Measurements from ENCODE around the gene ANTXR2. TPM values are rescaled to one million over a fixed set of nuclear protein-coding genes. Genes with fewer than 3 reads are reported as not detected.
"Not testable (repeated sequence)": the region's sequence is repeated elsewhere in the genome, so short reads cannot be mapped to it uniquely, and the experiment has no call there.

ANTXR2 gene
- 12.6 TPM for total RNA-seq

DNA sequence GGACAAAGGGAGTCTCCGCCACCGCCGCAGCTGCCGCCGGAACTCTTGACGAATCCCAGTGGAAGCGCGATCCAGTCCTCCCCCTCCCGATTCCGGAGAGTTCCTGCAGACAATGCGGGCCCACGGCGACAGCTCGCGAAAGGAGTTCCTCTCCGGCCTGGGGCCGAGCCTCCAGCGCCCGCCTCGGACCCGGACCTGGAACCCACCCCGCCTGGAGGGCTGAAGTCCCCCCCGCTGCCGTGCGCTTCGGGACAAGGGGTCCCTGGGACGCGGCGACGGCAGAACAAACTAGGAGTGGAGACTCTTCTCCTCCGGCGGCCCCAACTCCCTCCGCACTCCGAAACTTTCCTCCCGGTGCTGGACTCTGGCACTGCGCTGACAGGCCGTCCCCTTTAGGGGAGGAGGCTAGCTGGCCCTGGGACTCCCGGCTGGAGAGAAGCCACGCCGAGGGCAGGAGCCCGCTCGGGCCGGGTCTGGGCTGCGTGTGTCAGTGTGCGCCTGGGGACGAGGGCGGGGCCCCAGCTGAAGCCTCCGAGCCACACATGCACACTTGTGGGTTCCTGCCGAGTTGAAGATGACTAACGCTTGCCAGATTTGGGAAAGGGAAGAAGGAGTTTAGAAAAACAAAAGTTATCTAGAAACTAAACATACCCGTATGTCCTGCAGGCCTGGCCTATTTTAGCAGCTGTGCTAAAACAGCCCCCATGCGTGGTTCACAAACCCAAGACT, at the start of gene ANTXR2:
TSS of gene ANTXR2 (minus strand) at position 486 of the 729 bp plus-strand sequence. CDS start 669 bp downstream, outside the sequence.
- DNase-seq (ENCODE audit: low spot score in 2 of 2), result peak; percentile 51 to 62
- FAIRE-seq, result no peak

DNA sequence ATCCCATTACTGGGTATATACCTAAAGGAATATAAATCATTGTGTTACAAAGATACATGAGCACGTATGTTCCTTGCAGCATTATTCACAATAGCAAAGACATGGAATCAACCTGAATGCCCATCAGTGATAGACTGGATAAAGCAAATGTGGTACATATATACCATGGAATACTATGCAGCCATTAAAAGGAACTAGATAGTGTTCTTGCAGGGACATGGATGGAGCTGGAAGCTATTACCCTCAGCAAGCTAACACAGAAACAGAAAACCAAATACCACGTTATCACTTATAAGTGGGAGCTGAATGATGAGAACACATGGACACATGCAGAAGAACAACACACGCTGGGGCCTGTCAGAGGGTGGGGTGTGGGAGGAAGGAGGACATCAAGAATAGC, 48.8 kb upstream of the ANTXR2 start:
- not testable (repeated sequence) for DNase-seq (ENCODE audit: low spot score in 2 of 2); FAIRE-seq

DNA sequence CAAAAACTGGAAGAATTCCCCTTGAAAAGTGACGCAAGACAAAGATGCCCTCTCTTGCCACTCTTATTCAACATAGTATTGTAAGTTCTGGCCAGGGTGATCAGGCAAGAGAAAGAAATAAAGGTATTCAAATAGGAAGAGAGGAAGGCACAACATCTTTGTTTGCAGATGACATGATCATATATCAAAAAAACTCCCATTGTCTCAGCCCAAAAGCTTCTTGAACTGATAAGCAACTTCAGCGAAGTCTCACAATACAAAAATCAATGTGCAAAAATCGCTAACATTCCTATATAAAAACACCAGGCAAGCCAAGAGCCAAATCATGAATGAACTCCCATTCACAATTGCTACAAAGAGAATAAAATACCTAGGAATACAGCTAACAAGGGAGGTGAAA, 46.6 kb upstream of the ANTXR2 start:
- not testable (repeated sequence) for FAIRE-seq; DNase-seq (ENCODE audit: low spot score in 2 of 2)

DNA sequence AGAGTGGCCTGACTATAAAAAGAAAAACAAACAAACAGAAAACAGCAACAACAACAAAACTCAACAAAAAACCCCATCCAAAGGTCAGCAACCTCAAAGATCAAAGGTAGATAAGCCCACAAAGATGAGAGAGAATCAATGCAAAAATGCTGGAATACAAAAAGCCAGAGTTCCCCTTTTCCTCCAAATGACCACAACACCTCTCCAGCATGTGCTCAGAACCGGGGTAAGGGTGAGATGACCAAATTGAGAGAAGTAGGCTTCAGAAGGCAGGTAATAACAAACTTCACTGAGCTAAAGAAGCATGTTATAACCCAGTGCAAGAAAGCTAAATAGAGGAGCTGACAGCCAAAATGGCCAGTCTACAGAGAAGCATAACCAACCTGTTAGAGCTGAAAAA, 43.5 kb upstream of the ANTXR2 start:
- no peak for DNase-seq (ENCODE audit: low spot score in 2 of 2)
- no peak for FAIRE-seq

DNA sequence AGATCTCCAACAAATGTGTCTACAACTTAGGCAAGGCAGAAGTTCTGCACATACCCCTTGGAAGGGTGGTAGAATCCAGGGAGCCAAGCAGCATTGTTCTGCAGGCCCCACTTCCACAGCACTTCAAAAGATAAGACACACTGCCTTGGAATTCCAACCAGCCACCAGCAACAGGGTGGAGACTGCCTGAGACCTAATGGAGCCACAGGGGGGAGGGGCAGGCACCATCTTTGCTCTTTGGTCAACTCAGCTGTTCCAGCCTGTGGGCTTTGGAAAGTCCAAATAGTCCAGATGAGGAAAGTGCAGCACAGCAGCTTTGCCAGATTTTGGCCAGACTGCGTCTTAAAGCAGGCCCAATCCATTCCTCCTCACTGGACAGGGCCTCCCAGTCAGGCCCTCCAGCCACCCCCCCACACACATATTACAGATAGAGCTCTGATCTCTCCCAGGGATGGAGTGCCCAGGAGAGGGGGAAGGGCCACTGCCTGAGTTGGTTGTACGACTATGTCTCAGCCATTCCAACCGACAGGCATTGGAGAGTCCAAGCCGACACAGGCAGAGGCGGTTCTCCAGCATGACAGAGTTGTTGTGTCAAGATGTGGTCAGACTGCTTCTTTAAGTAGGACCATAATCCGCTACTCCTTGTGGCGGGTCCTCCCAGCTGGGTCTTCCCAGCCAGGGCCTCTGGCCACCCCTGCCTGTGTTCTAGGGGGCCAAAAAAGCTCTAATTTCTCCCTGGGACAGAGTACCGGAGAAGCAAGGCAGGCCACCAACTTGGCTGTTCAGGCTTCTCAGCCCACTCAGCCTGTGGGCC, 42.5 kb upstream of the ANTXR2 start:
- no peak for FAIRE-seq
- DNase-seq (ENCODE audit: low spot score in 2 of 2), result no peak

DNA sequence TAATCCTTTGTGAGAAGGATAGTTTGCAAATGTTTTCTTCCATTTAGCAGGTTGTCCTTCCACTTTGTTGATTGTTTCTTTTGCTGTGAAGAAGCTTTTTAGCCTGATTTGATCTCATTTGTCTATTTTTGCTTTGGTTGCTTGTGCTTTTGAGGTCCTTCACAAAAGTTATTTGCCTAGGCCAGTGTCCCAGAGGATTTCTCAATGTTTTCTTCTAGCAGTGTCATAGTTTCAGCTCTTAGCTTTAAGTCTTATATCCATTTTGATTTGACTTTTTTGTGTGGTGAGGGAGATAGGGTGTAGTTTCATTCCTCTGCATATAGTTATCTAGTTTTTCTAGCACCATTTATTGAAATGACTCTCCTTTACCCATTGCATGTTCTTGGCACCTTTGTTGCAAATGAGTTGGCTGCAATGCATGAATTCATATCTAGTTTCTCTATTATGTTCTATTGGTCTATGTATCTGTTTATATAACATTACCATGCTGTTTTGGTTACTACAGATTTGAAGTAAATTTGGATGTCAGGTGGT, 41.8 kb upstream of the ANTXR2 start:
- DNase-seq (ENCODE audit: low spot score in 2 of 2), result no peak
- FAIRE-seq, result no peak

DNA sequence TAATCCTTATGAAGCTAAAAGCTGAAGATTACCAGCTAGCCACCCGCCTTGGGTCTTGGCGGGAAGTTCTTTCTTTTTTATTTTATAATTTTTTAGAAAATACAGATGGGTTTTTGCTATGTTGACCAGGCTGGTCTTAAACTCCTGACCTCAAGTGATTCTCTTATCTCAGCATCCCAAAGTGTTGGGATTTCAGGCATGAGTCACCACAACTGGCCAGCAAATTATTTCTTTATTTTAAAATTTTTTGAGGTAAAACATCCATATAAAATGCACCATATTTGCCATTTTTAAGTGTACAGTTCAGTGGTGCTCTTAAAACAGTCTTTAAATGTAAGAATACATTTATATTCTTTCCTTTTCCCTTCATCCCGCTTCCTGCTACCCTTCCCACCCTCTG, 40.6 kb upstream of the ANTXR2 start:
- no peak for DNase-seq (ENCODE audit: low spot score in 2 of 2)
- FAIRE-seq, result no peak

DNA sequence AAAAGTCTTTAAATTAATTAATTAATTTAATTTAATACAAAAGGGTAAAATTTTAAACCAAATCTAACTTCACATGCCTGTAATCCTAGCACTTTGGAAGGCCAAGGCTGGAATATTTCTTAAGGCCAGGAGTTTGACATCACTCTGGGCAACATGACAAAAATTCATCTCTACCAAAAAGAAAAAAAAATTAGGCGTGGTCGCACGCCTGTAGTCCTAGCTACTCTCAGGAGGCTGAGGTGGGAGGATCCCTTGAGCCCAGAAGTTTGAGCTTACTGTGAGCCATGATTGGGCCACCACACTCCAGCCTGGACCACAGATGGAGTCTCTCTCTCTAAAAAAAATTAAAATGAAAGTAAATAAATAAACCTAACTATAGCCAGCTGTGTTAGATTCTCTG, 39.2 kb upstream of the ANTXR2 start:
- FAIRE-seq, result no peak

DNA sequence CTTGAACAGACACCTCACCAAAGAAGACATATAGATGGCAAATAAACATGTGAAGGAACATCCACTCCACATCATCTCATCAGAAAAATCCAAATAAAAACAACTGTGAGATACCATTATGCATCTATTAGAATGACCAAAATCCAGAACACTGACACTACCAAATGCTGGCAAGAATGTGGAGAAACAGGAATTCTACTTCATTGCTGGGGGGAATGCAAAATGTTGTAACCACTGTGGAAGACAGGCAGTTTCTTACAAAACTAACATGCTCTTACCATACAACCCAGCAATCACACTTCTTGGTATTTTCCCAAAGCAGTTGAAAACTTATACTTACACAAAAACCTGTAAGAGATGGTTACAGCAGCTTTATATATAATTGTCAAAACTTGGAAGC, 38.2 kb upstream of the ANTXR2 start:
- FAIRE-seq, result no peak

More for the DNA sequence above, 39.2 kb upstream of the ANTXR2 start:
- DNase-seq (ENCODE audit: low spot score in 2 of 2), result no peak

DNA sequence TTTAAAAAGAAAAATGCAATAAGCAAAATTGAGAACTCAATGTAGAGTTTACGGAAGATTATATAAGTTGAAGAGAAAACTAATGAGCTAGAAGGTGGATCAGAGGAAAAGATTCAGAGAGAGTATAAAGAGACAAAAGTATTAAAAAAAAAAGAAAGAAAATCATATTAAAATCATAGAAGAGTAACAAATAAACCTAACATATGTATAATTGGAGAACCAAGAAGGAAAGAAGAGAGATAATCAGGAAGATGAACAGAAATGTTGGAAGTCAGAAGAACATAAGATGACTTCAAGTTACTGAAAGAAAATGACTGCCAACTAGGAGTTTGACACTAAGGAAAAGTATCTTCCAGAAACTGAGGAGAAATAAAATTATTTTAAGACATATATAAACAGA, 34.3 kb upstream of the ANTXR2 start:
- FAIRE-seq (no peak), DNase-seq (ENCODE audit: low spot score in 2 of 2) (no peak)

More for the DNA sequence above, 38.2 kb upstream of the ANTXR2 start:
- no peak for DNase-seq (ENCODE audit: low spot score in 2 of 2)

DNA sequence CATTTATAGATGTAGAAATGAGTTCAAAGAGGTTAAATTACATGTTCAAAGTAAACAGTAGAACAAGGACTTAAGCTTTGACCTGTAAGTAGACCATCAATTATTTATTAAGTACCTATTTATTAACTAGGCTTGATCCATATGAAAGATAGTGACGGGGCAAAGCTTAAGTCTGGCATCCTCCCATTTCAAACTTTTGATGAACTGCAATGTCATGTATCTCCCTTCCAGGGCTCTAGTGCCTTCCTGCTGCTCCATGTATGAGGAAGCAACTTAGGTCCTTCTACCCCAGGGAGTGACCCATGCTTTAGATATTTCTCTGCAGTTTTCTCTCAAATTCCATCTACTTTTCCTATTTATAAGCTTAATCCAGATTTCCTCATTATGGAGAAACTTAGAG, 31.9 kb upstream of the ANTXR2 start:
- no peak for DNase-seq (ENCODE audit: low spot score in 2 of 2)
- FAIRE-seq, result no peak

DNA sequence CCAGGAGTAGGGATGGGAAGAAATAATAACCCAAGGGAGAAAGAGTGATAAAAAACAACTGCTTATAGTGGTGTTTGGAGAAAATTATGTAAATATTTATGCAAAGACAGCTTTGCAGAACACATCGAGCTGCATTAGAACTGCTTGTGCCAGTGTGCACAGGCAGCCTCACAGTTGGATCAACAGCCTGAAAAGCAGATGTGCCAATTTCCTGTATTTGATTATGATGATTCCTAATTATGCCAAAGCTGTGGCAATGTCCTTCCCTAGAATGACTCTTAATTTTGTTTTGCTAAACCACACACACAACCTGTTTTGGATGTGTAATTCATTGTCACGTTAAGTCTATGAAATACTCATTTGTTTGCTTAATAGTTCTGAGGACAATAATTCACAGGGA, 30.6 kb upstream of the ANTXR2 start:
- FAIRE-seq (no peak), DNase-seq (ENCODE audit: low spot score in 2 of 2) (no peak)

DNA sequence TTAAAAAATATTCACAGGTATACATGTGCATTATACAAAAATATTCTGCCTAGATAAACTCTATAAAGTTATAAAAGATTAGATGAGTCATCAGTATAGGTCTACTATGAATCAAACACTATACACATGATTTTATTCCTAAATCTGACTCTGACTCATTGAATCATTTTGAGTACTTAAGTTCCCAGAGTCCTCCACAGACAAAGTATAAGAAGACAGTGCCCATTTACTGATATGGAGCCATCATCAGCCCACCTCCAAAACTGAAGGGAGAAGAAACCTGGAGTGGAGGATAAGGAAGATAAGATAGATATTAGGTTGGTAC, 28.7 kb upstream of the ANTXR2 start:
- DNase-seq (ENCODE audit: low spot score in 2 of 2), result no peak
- FAIRE-seq, result no peak

DNA sequence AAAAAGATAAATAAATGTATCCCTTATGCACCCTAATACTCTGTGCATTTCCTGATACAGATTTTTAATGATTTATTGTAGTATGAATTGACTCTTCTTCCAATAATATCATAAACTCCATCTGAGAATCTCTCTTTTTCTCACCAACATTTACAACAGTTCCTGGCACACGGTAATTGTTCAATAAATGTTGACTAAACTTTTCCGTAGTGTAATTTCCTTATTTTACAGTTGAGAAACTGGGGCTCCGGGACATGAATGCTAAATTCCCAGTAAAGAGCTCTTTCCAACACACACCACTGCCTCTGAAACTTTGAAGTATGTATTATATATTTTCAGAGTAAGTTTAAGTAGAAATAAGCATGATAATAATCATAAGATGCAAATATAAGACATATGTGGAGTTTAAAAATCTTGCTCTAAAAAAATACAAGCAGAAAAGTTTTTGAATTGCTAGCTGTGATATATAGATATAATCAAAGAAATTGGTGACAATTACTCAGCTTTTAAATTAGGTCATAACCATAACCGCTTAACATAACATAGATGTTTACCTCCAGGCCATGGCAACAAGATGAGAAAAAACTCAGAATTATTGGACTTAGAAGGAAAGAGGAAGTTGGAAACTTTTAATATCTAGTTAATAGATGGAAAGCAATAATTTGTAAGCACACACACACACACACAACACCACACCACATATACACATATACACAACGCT, 28.2 kb upstream of the ANTXR2 start:
- DNase-seq (ENCODE audit: low spot score in 2 of 2) (no peak), FAIRE-seq (no peak)

DNA sequence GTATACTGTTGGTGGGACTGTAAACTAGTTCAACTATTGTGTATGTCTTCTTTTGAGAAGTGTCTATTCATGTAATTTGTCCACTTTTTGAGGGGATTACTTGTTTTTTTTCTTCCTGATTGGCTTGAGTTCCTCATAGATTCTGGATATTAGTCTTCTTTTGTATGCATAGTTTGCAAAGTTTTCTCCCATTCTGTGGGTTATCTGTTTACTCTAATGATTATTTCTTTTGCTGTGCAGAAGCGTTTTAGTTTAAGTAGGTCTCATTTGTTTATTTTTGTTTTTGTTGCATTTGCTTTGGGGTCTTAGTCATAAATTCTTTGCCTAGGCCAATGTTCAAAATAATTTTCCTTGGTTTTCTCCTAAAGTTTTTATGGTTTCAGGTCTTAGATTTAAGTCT, 26.6 kb upstream of the ANTXR2 start:
- no peak for DNase-seq (ENCODE audit: low spot score in 2 of 2)
- no peak for FAIRE-seq

DNA sequence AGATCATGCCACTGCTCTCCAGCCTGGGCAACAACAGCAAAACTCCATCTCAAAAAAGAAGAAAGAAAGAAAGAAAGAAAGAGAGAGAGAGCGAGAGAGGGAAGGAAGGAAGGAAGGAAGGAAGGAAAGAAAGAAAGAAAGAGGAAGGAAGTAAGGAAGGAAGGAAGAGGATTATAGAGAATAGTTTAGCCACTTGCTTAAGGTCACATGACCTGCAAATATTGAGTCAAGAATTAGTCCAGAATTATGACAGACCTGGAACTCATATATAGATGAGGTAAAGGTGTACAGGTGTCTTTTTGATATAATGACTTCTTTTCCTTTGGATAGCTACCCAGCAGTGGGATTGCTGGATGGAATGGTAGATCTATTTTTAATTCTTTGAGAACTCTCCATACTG, 25.6 kb upstream of the ANTXR2 start:
- DNase-seq (ENCODE audit: low spot score in 2 of 2) (no peak), FAIRE-seq (no peak)

DNA sequence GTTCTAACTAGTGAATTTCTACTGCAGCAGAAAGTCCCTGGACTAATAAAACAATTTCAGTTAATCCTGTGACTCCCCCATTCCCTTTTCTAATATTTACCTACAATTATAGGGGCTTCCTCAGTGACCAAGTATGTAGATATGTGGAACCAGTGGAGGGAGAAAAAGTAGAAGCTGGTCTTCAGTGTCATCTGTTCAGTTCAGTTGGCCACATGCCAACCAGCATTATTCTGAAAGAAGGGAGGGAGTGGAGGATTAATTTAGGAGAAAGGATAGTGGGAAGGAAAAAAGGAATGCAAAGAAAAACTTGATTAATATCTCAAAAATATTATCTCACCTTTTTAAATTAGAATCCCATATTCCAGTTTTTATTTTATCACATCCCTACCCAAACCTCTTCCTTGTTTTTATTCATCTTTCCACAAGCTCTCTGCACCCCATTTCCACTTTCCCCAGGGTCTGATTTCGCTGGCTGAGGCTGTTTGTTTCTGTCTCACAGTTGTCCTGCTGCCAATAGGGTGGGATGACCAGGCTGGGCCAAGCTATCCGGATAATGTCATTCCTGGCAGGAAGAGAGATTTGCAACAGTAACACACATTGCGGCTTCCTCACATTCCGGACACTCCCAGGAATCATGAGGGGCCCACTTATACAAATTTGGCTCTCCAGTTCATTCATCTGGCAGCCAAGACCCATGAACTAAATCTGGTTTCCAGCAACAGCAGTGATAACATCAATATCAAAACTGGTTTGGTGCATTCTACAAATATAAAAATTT, 24.6 kb upstream of the ANTXR2 start:
- no peak for FAIRE-seq
- no peak for DNase-seq (ENCODE audit: low spot score in 2 of 2)

DNA sequence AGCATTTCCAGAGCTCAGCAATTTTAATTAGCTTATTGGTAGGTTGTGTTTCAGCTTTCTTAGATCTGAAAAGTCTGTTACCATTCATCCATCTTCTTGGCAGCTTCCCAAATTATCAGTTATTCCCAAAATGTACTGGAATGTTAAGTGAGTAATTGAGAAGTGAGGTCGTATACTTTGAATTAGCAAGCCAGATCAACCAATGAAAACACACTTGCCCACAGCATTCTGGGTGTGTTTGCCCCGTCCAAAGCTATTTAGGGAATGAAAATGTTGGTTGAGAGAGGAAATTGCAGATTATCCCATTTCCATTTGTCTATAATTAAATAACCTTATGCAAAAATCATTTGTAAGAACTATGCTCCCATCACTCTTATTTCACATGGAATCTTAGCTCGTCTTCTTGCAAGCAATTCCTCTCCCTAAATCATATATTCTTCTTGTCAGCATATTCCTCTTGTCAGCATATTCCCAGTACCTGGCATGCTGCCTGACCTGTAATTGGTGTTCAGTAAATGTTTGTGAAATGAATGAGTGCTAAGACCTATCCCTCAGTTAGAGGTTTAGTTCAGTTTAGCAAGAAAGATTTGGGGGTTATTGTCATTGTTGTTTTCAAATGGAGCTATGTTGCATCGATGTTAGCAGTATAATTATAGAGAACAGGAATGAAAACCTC, 23.3 kb upstream of the ANTXR2 start:
- no peak for DNase-seq (ENCODE audit: low spot score in 2 of 2)
- FAIRE-seq, result no peak

DNA sequence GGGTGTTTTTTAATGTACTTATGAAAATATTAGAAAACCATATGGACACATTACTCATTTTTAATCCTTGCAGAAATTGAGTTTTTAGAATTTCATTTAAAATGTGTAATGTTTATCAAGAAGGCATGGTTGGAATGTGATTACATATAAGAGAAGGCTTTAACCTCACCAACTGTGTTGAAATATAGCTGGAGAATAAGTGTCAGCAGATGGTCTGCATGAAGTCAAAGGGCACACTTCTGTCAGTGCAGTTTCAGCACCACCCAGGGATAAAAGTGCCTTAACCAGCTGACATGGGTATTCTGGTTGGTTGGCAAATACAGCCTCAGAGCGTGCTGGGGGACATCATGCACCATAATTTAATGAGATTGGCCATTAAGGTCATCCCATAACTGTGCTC, 21.2 kb upstream of the ANTXR2 start:
- FAIRE-seq (no peak), DNase-seq (ENCODE audit: low spot score in 2 of 2) (no peak)

DNA sequence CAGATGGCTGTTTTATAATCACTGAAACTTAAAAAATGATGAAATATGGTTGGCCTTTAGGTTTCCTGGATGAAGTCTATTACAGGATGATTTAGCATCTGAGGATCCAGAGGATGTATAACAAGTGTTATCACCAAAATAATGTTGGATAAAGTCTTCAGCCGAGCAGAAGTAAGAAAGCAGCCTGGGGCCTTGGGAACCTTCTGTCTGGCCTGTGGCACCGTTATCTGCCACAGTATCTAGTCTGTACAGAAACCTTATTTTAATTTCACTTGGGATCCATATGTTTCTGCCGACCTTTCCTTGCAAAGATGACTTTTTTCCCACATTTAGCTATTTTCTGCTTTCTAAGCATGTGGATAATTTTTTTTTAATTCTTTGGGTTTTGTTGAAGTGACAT, 20.5 kb upstream of the ANTXR2 start:
- DNase-seq (ENCODE audit: low spot score in 2 of 2), result no peak
- FAIRE-seq, result no peak

Measured in frontal cortex (tissue), 4 donors.